Right forelimb (tissue), 1 donor: ENCODE measurements around the gene VAMP2.

ENCODE experiments used
- DNase-seq: peaks from one replicate; pipeline ENCODE4 v3.0.0-alpha.2; 2018

VAMP2 gene

DNA sequence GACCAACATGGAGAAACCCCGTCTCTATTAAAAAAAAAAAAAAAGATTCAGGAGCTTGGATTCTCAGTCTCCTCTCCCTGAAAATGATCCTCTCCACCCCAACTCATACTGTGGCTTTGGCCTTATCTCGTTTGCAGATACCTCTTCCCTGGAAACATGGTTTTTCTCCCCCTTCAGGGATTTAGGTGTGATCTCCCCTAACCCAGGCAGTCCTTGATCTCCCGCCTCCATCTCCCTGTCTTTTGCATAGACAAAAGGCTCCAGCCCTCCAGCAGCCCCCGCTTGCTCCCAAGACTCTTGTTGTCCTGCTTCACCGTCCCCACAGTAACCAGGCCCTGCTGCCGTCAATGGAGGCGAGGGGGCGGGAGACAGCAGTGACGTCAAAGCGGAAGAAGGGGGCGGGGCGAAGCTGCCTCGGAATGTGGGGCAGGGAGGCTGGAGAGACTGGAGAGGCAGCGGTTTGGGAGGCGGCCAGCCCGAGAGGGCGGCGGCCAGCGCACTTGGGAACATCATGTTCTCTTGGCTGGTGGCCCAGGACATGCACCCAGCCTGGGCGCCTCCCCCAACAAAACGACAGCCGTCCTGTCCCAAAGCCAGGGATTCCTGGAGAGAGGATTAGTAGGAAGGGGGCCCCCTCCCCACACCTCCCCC is 8.7 kb downstream of the VAMP2 start:
- peak; percentile 100 for DNase-seq

DNA sequence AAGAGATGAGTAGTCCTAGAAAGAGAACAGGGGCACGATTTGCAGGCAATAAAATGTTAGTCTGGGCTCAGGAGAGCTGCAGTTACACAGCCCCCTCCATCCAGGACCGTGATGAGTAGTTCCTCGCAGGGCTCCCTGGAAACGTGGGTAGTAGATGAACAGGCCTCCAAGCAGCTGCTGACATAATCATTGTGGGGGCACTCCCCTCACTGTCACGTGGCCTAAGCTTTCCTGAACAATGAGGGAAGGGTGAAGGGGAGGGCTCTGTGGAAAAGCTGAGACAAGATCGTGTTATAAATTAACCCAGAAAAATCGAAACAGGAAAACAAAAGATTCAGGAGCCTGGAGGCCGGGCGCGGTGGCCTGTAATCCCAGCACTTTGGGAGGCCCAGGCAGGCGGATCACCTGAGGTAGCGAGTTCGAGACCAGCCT is 9.2 kb downstream of the VAMP2 start:
- peak; percentile 88 for DNase-seq

DNA sequence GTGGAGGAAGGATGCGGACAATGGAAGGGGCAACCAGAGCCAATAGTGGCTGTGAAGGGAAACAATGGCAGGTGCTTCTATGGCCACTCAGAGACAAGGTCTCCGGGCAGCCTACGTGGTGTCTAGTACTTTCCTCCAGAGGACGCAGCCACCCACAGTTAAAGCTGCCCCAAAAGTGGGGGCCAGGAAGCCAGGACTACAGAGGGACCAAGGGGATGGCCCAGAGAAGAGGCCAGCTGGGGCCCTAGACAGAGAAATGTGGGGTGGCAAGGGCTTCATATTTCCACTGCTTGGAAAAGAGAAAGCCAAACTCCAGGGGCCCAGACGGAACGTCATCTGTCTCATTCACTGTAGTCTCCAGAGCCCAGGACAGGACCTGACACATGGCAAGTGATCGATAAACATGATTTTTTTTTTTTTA is 9.7 kb downstream of the VAMP2 start:
- peak; percentile 59 for DNase-seq

DNA sequence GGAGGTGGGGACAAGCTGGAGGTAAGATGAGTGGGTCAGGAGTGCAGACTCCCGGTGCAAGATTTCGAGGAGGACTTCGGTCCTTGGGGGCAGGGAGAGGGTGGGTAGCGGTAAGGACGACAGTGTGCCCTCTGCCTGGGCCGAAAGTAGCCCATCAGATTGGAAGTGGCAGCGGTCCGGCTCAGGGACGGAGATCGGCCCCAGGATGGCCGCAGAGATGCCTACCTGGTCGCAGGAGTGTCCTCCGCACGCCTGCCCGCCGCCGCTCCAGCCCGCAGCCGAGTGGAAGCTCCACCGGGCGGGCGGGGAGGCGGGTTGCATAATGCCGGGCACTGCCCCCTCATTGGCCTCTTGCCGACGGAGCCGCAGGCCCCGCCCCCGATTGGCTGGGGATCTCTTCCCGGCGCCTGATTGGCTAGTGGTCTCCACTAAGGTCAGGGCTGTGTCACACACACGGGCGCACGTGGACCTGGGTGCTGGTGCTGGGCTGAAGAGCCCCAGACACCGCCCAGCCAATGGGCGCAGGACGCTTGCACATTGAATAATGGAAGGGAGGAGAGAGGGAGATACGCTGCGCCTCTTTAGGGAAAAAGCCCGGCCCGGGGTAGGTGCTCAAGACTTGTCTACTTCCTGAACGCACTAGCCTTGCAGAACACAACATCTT is 10.5 kb downstream of the VAMP2 start, which contains the start of gene PER1:
TSS of gene PER1 (minus strand) at position 293 of the 664 bp plus-strand sequence. CDS start 1,698 bp downstream, outside the sequence.
- peak; percentile 95 for DNase-seq

DNA sequence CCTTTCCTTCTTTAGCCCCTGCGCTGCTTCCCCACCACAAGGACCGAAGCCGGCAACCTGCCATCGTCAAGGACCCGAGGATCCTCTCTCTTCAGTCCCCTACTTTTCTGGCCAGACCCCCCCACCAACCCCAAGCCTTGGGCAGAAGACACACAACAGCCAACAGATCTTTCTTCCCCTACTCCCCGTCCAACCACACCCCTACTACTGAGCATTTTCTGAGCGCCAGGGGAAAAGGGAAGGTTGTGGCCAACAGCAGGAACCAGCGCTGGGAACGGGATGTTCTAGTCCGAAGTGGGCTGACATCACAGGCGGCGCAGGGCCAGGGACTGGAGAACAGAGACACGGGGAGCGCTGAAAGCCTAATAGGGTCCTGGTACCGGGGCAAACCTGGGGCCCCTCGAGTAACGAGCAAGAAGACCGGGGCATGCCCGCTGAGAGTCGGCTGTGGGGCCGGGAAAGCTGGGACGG is 11.1 kb downstream of the VAMP2 start:
- DNase-seq: peak; percentile 93

DNA sequence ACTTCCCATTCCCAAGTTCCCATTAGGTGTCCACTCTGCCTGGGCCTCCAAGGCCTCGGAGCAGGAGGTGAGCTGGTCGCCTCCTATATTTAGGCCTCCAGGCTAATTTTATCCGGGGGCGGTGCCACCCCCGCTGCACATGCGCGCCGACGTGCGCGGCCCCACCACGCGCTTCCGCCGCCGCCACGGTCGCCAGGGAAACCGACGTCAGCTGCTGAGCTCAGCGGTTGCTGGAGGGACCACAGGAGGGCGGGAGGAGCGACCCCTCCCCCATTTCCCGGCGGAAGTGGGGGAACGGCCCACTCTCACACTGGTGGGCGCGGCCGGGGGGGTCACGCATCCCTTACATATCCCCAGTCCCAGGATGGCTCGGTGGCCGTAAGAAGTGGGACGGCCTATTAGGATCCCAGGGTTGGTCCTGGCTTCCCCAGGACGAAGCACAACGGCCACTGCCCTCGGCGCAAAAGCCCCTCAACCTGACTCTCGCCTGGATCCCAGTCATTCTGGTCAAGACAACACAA is 11.6 kb downstream of the VAMP2 start:
- DNase-seq: peak; percentile 95

DNA sequence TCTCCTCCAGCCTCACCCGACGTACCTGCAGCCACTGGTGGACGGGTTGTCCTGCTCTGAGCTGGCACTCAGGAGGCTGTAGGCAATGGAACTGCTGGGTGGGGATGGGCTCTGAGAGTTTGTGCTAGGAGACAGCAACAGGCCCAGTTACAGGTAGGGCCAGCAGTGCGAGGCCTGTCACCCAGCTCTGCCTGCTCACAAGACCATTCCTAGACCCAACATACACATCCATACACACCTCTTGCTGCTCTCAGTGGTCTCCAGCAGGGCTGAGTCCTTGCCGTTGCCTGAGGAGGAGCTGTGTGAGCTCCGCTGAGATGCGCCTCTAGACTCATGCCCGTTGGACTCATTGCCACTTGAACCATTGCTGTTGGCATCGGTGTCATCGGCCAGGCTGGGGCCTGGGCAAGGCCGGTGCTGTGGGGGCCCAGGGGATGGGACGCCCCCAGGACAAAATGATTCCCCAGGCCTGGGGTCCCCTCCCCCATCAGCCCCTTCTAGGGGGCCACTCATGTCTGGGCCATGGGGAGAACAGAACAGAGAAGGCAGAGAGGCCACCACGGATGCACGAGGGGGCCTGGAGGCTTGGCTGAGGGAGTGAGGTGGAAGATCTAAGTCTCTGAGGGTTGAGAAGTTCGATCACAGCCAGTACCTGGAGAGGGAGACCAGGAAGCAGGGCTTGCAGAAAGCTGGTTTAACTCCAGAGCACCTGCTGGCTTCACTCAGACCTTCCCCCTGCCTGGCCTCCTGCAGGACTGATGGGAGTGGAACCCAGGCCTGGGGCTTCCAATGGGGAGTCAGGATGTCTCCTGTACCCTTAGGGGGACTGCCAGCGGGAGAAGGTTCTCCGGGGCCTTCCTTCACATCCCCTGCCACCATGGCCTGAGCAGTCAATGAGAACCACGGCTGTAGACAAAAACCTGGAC is 12.3 kb downstream of the VAMP2 start:
- DNase-seq: no peak

DNA sequence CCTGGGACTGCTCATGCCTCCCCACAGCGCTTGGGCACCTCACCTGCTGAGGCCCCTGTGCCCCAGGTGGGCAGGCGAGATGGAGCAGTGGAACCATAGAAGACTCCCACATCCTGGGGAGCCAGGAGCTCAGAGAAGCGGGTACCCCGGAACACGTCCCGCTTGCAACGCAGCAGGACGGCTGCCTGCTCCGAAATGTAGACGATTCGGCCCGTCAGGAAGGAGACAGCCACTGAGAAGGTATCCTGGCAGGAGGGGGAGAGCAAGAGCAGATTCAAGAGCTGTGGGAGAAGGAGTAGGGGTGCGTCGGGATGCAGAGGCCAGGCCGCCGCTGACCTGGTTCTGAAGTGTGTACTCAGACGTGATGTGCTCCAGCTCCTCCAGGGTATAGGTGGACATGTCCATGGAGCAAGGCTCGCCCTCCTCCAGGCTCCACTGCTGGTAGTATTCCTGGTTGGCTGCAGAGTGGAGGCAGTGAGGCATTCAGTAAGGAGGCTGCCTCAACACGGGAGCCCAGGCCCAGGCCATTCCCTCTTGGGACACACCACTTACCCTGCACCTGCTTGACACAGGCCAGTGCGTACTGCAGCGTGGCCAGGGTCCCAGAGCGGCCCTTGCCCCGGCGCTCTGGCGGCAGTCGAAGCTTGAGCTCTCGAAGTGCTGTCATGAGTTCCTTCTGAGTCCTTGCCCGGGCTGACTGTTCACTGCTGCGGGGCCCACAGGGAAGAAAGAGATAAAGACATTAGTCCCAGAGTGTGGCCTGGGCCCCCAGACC is 13.1 kb downstream of the VAMP2 start:
- no peak for DNase-seq

DNA sequence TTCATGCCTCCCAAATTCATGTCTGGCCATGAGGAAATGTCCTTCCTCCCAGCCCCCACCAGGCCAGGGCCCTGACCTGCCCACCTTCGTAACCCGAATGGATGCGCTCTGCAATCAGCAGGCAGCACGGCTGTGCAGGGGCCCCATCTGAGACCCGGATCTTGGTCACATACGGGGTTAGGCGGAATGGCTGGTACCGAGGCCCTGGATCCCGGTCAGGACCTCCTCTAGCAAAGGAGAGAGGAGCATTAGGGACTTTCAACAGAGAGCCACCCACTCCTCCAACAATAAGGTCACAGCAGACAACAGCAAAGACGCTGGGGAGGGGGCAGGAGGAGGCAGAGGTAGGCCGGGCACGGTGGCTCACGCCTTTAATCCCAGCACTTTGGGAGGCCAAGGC is 14.2 kb downstream of the VAMP2 start:
- DNase-seq: peak; percentile 43

DNA sequence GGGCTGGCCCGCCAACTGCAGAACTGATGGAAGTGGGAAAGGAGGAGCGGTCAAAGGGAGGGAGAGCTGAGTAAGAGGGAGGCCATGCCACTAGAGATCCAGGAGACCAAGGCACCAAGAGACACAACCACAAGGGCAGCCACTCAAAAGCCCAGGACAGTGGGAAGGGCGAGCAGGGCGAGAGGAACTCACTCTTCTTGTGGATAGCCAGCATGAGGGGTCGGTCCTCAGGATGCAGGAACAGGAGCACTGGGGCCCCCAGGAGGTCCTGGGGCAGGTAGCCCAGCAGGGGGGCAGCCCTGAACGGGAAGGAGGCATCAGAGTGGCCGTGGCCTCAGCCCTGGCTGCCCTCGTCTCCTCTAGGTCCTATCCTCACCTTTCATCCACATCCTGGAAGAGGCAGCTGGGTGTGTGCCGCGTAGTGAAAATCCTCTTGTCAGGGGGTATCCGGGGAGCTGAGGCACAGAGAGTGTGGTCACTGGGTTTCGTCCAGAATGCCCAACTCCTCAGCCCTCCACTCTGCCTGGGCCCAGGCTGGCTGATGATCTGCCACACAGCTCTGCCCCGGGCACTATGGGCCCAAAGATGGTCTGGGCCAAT is 14.8 kb downstream of the VAMP2 start:
- no peak for DNase-seq

DNA sequence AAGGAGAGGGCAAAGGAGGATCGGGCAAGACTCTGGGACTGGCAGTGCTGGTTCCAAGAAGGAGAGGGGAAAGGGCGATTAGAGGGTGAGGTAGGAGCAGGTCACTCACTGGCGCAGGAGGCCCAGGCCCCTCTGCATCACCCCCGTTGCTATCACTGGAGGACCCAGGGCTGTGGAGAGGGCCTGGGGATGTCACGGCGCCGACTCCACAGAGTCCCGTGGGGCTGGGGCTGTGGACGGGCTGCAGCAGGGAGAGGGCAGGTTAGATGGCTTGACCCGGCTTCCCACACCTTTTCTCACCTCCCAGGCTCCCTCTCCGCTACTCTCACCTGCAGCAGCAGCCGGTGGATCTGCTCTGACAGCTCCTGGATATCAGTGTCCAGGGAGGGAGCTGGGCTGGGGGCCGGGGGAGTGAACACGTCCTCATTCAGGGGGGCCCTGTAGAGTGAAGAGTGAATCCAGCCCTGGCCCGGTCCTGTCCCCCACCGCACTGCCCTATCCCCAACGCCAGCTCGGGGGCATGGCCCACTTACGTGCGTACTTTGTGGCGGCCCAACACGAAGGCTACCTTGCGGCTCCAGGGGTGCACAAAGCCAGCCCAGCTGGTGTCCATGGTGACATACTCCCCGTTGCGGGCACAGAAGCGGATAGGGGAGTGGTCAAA is 15.5 kb downstream of the VAMP2 start:
- no peak for DNase-seq

DNA sequence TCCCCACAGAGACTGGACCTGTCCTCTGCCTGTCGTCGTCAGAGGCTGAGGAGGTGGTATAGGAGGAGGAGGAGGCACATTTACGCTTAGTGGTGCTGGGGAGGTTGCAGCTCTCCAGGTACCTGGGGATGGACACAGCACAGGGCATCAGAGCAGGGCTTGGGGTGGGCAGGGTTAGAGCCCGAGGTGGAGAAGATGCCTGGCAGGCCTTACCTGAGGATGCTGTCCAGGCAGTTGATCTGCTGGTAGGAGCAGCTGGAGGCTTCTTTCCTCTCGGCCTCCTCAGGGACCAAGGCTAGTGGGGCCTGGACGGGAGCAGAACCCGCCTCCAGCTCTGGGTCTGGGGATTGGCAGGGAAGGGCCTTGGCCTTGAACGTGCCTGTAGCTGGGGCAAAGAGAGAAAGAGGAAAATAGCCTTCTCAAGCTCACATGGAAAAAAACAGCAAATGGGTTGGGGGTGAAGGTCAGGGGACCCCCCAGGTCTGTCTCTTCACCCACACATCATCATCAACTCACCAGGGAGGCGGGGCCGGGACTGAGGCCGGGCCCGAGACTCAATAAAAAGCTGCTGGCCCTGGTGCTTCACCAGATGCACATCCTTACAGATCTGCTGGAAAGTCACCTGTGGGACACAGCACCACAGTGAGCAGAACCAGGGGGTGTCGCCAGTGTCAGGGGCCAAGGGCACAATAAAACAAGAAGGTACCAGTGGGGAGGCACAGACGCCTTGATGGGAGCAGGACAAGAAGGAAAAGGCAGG is 16.2 kb downstream of the VAMP2 start:
- no peak for DNase-seq

DNA sequence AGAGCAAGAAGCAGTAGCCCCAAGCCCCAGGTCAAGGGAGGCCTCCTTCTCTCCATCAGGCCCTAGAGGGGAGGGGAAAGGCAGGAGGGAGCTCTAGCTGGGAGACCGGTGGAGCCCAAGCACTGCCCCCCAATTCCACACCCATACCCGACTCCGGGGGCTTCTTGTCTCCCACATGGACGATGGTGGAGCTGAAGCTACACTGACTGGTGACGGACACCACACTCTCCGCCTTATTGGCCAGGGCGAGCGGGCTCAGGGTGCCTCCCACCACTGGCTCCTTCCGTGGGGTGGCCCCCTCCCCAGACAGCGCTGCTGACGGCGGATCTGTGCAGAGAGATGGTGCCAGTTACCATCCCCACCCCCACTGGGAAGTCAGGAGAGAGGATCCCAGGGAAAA is 16.9 kb downstream of the VAMP2 start:
- DNase-seq: peak; percentile 43

DNA sequence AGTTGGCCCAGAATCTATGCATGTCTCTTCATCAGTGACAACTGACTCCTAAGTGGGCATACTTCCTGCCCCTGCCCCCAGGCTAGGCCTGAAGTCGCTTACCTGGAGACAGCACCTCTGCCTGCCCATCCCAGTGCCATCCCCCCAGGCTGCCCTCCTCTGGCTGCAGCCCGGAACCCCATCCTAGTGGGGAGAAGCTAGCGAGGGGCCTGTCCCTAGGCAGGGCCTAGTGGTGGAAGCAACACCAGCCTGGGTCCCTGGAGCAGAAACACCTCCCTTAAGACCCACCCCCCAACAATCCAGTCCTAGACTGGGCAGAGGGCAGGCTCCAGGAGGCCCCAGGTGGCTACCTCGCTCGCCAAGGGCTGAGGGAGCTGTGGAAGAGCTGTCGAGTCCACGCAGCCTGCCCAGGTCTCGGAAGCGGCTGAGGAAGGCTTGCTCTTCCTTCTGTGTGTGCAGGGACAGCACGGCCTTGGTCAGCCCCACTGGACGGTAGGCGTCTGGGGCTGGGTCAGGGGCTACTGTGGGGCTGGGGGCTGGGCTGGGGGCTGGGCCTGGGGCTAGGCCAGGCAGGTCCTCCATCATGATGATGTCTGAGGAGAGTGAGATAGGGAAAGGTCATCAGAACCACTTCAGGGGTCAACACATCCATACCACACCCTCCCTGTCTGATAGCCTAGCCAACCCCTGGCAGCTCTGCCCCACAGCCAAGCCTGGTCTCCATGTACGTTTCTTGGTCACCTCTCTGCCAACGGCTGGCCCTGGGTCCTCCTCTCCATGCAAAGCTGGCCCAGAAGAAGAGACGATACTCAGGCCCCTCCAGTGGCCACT is 18.1 kb downstream of the VAMP2 start:
- DNase-seq: peak; percentile 43

DNA sequence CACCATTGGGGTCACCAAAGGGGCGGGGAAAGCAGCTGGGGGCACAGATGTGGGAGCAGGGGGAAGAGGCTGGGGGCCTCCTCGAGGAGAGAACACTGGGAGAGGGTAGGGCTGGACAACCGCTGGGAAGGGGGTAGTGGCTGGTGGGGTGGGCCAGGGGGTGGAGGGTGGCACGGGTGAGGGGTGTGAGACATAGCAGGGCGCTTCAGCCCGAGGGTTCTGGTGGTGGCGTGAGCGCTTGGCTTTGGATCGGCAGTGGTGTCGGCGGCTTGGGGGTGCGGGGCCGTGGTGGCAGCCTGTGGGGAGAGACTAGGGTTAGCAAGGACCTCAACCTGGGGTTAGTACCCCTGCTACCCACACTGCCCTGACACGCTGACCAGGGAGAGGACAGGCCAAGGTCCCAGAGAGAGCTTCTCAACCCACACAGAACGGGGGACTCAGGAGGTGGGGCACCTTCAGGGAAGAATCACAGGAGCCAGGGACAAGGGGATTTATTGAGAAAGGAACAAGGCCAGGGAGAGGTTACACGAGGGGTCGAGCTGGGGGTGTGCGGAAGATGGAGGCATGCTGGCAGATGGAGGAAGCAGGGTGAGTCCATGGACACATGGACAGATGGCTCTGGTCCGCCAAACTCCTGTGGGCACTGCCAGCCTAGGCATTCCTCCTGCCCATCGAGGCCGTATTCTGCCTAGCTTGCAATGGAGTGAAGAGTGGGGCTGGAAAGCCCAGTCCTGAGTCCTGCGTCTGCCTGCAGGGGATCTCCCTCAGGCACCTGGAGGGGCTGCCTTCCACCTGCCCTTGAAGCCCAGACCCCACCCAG is 19.0 kb downstream of the VAMP2 start:
- DNase-seq: peak; percentile 44

DNA sequence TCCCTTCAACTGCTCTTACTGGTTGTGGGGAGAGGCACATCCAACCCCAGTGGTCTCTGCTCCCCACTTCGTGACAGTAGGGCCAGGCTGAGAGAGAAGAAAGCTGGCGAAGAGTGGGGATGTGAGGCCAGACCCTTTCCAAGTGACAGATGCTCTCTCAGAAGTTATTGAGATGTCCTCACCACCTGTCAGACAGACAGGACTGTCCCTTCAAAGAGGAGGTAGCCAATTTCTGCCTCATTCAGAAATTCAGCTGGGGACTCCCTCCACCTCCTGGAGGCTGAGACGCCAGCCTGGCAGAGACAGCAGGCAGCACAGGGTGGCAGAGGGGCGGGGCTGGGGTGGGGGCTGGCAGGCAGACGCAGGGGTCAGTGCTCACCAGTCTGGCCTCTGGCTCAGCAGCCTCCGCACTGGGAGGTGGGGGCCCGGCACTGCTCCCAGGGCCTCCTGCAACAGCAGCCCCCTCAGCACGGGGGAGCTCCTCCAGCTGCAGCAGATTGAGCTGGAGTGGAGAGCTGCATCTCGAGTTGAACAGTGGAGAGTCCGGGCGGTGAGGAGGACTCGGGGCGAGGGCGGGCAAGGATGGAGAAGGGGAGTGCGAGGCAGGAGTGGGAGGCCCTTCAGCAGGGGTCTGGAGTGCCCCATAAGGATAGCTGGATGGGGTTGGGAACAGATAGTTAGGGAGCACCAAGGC is 19.7 kb downstream of the VAMP2 start:
- peak; percentile 40 for DNase-seq

DNA sequence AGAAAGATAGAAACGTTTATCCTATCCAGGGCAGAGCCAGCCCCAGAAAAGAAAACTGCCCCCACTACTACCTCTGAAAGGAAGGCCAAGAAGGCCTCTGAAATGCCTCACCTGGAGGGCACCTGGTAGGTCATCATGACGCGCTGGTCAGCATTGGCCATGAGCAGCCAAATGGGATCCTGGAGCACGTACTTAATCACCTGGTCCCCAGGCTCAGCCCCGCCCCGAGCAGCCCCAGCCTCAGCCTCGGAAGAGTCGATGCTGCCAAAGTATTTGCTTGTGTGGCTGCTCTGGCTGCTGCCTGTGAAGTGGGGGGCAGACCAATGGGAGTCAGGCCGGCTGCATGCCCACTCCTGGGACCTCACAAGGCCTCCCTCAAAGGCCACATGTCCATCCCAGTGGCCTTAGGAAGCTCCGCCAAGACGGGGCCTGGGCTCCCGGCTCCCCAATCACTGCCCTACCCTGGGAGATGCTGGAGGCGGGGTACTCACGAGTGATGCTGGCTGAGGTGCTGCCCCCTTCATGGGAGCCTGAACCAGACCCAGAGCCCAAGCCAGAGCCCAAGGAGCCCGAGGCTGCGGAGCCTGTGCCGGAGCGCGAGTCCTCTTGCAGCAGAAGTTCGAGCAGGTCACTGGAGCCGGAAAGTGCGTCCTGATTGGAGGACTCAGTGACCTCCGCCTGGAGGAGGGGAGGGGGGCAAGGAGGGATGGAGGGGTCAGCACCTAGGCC is 20.4 kb downstream of the VAMP2 start:
- peak; percentile 45 for DNase-seq
